Hepatocyte (in vitro differentiated cells): Measurements from ENCODE around the gene ZNRF1. TPM values are rescaled to one million over a fixed set of nuclear protein-coding genes. Genes with fewer than 3 reads are reported as not detected.

Experiments used
- DNase-seq: peaks from one replicate; pipeline ENCODE4 v3.0.0-alpha.2; 2016; ENCODE audit warnings: low spot score
- H2AFZ ChIP-seq: fragments of 200-600 bp; sonication (generic); 2 replicates; pipeline ENCODE4 v1.6.0; 2016; ENCODE audit warnings: antibody characterized with exemption, mild to moderate bottlenecking
- H3K27ac ChIP-seq: fragments of 200-600 bp; sonication (generic); 2 replicates; pipeline ENCODE4 v1.5.1; 2016; ENCODE audit warnings: mild to moderate bottlenecking
- H3K27me3 ChIP-seq: fragments of 200-600 bp; sonication (generic); 2 replicates; pipeline ENCODE4 v1.6.1; 2016
- H3K36me3 ChIP-seq: fragments of 200-600 bp; sonication (generic); replicated peaks from 2 replicates; pipeline ENCODE4 v1.5.1; 2016; ENCODE audit warnings: low read depth; ENCODE audit not compliant: insufficient read depth
- H3K4me1 ChIP-seq: fragments of 200-600 bp; sonication (generic); 2 replicates; pipeline ENCODE4 v1.5.1; 2016; ENCODE audit warnings: mild to moderate bottlenecking, moderate library complexity; ENCODE audit not compliant: insufficient read depth
- H3K4me2 ChIP-seq: fragments of 200-600 bp; sonication (generic); 2 replicates; pipeline ENCODE4 v1.6.0; 2016
- H3K4me3 ChIP-seq: fragments of 200-600 bp; sonication (generic); 2 replicates; pipeline ENCODE4 v1.5.1; 2016; ENCODE audit warnings: mild to moderate bottlenecking
- H3K79me2 ChIP-seq: fragments of 200-600 bp; sonication (generic); 2 replicates; pipeline ENCODE4 v1.6.0; 2017; ENCODE audit warnings: mild to moderate bottlenecking
- H3K9me2 ChIP-seq: fragments of 200-600 bp; sonication (generic); replicated peaks from 2 replicates; pipeline ENCODE4 v1.6.0; 2017; ENCODE audit warnings: mild to moderate bottlenecking; ENCODE audit not compliant: insufficient read depth
- H3K9me3 ChIP-seq: fragments of 200-600 bp; sonication (generic); 2 replicates; pipeline ENCODE4 v1.5.1; 2016; ENCODE audit warnings: low read depth, mild to moderate bottlenecking
- H4K20me1 ChIP-seq: fragments of 200-600 bp; sonication (generic); 2 replicates; pipeline ENCODE4 v1.6.0; 2016; ENCODE audit warnings: mild to moderate bottlenecking; ENCODE audit not compliant: insufficient read depth, poor library complexity, severe bottlenecking
- CTCF ChIP-seq: fragments of 200-600 bp; sonication (generic); IDR thresholded peaks from 2 replicates; pipeline ENCODE4 v1.5.1; 2016; ENCODE audit warnings: antibody characterized with exemption, mild to moderate bottlenecking; ENCODE audit not compliant: poor library complexity
- EZH2 ChIP-seq: fragments of 200-600 bp; sonication (generic); IDR thresholded peaks from 2 replicates; pipeline ENCODE4 v1.6.1; 2016; ENCODE audit warnings: antibody characterized with exemption, mild to moderate bottlenecking, borderline replicate concordance
- EZH2phosphoT487 ChIP-seq: fragments of 200-600 bp; sonication (generic); IDR thresholded peaks from one replicate; pipeline ENCODE4 v1.6.1; 2018; ENCODE audit warnings: antibody characterized with exemption, mild to moderate bottlenecking, low read depth, moderate library complexity; ENCODE audit not compliant: unreplicated experiment, severe bottlenecking
- WGBS: methylation state at CpG from one replicate; pipeline ENCODE4 v1.1.6; 2016; ENCODE audit warnings: low lambda C conversion rate; ENCODE audit errors: missing lambda C conversion rate; 5-methylcytosine and 5-hydroxymethylcytosine counted together
- polyA plus RNA-seq: library from polyadenylated mRNA; unstranded; fragments of >200 nt; fragmentation: Nextera tagmentation; extraction: Ambion mirVana; gene quantifications from 2 replicates; pipeline ENCODE4 v1.2.1, GENCODE V29; 2016
- total RNA-seq: library from RNA; depleted of rRNA; stranded (reverse); fragments of >200 nt; gene quantifications from 2 replicates; pipeline ENCODE4 v1.2.3, GENCODE V29; 2014

Gene ZNRF1
- total and polyA plus RNA-seq, 2 experiments from 2014 or later = 23.0 to 46.5 TPM

- no peak overlapping the region for H3K4me3 ChIP-seq
- H4K20me1 ChIP-seq = peaks cover 6% of the 10 kb centered on the region
- H3K4me1 ChIP-seq = peaks cover 26% of the 10 kb centered on the region
- DNase-seq = no peak
- H3K9me2 ChIP-seq = no peaks in the 10 kb centered on the region
- H3K27ac ChIP-seq = no peak overlapping the region
- WGBS = 91% methylated on average over 4 of the region's 4 CpGs
- peaks cover 97% of the 10 kb centered on the region for H3K79me2 ChIP-seq
- H2AFZ ChIP-seq = no peak overlapping the region
- no peaks in the 10 kb centered on the region for H3K36me3 ChIP-seq
- no peaks in the 10 kb centered on the region for H3K27me3 ChIP-seq
- H3K9me3 ChIP-seq = no peaks in the 10 kb centered on the region
- no peak overlapping the region for H3K4me2 ChIP-seq
- TF ChIP-seq EZH2 (no peak), EZH2phosphoT487 (no peak), CTCF (no peak)
Observed at GRCh38 chr16:75058806-75059205, 60.0 kb downstream of the ZNRF1 start.

DNA sequence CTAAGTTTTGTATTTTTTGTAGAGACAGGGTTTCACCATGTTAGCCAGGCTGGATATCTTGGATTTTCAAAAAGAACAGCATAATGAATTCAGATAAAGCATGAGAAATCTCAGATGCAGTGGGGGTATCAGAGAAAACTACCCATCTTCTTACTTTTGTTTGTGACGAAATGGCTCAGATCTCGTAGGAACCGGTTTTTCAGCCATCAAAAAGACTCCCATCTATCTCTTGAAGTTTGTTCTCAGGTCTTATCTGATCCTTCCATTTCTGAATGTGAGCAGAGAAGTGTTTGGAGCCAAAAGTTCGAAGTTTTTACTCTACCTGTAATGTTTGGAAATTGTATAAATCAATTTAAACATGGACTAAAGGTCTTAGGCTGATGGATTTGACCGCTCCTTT, 60.6 kb downstream of the ZNRF1 start:
- TF ChIP-seq EZH2 (no peak), CTCF (no peak), EZH2phosphoT487 (no peak)
- Histone ChIP-seq H4K20me1 (peaks cover 6% of the 10 kb centered on the region), H3K79me2 (peaks cover 97% of the 10 kb centered on the region), H3K36me3 (no peaks in the 10 kb centered on the region), H3K9me3 (no peaks in the 10 kb centered on the region), H2AFZ (no peak overlapping the region), H3K4me1 (peaks cover 26% of the 10 kb centered on the region), H3K4me3 (no peak overlapping the region), H3K9me2 (no peaks in the 10 kb centered on the region), H3K27me3 (no peaks in the 10 kb centered on the region), H3K27ac (peak overlapping the region; percentile 27), H3K4me2 (peak overlapping the region; percentile 50)
- no peak for DNase-seq
- 60% methylated on average over 5 of the region's 5 CpGs for WGBS

GRCh38 chr16:75060723-75061122, 61.9 kb downstream of the ZNRF1 start:
- TF ChIP-seq EZH2phosphoT487 (no peak), CTCF (no peak), EZH2 (no peak)

GRCh38 chr16:75061669-75062068, 62.8 kb downstream of the ZNRF1 start:
- H3K9me3 ChIP-seq = no peaks in the 10 kb centered on the region
- H3K4me3 ChIP-seq = no peak overlapping the region
- H3K4me1 ChIP-seq = peaks cover 24% of the 10 kb centered on the region
- no peak overlapping the region for H3K4me2 ChIP-seq
- H3K36me3 ChIP-seq = no peaks in the 10 kb centered on the region
- TF ChIP-seq EZH2phosphoT487 (no peak), EZH2 (no peak), CTCF (no peak)
- H3K79me2 ChIP-seq = peaks cover 88% of the 10 kb centered on the region
- no peak overlapping the region for H2AFZ ChIP-seq
- peak overlapping the region; percentile 24 for H3K27ac ChIP-seq
- no peaks in the 10 kb centered on the region for H3K27me3 ChIP-seq
- DNase-seq = no peak
- H4K20me1 ChIP-seq = peaks cover 6% of the 10 kb centered on the region
- H3K9me2 ChIP-seq = no peaks in the 10 kb centered on the region
- 92% methylated on average over 3 of the region's 3 CpGs for WGBS

More at GRCh38 chr16:75060723-75061122, 61.9 kb downstream of the ZNRF1 start:
- no peaks in the 10 kb centered on the region for H3K27me3 ChIP-seq
- H2AFZ ChIP-seq = no peak overlapping the region
- H4K20me1 ChIP-seq = peaks cover 6% of the 10 kb centered on the region
- H3K4me3 ChIP-seq = no peak overlapping the region
- no peak overlapping the region for H3K4me2 ChIP-seq
- no peak overlapping the region for H3K27ac ChIP-seq
- no peaks in the 10 kb centered on the region for H3K9me3 ChIP-seq
- H3K4me1 ChIP-seq = peaks cover 24% of the 10 kb centered on the region
- H3K9me2 ChIP-seq = no peaks in the 10 kb centered on the region
- no peaks in the 10 kb centered on the region for H3K36me3 ChIP-seq
- DNase-seq = no peak
- WGBS = 86% methylated on average over 8 of the region's 8 CpGs
- H3K79me2 ChIP-seq = peaks cover 88% of the 10 kb centered on the region
